HG03135 (cell line): ENCODE data around the gene PLEKHM3.

ENCODE experiments used
- ATAC-seq: cut with Tn5 transposase; IDR thresholded peaks from one replicate; pipeline ENCODE4 v1.9.1; 2021; ENCODE audit warnings: mild to moderate bottlenecking, moderate library complexity; ENCODE audit not compliant: unreplicated experiment

PLEKHM3 gene

GRCh38 chr2:207896525-207897285 lies 128.6 kb downstream of the PLEKHM3 start:
- no peak for ATAC-seq

GRCh38 chr2:207895274-207895860 lies 130.0 kb downstream of the PLEKHM3 start:
- no peak for ATAC-seq

- no peak for ATAC-seq
These were observed 132.5 kb downstream of the PLEKHM3 start for GRCh38 chr2:207892716-207893402.

GRCh38 chr2:207891086-207891844 lies 134.1 kb downstream of the PLEKHM3 start:
- no peak for ATAC-seq

- ATAC-seq = no peak
These were observed 137.8 kb downstream of the PLEKHM3 start for GRCh38 chr2:207887500-207887899.

GRCh38 chr2:207885010-207885409 lies 140.3 kb downstream of the PLEKHM3 start:
- no peak for ATAC-seq

GRCh38 chr2:207884127-207884526 lies 141.2 kb downstream of the PLEKHM3 start:
- no peak for ATAC-seq

GRCh38 chr2:207883002-207883780 lies 142.1 kb downstream of the PLEKHM3 start:
- peak; percentile 73 for ATAC-seq

- no peak for ATAC-seq
These were observed 143.4 kb downstream of the PLEKHM3 start for GRCh38 chr2:207881902-207882301.

GRCh38 chr2:207879536-207879935 lies 145.8 kb downstream of the PLEKHM3 start:
- ATAC-seq = no peak

- ATAC-seq = no peak
These were observed 148.3 kb downstream of the PLEKHM3 start for GRCh38 chr2:207876842-207877535.

- ATAC-seq = no peak
These were observed 149.7 kb downstream of the PLEKHM3 start for GRCh38 chr2:207875473-207876212.

- peak; percentile 78 for ATAC-seq
These were observed 151.5 kb downstream of the PLEKHM3 start for GRCh38 chr2:207873794-207874193.

GRCh38 chr2:207871911-207872310 lies 153.4 kb downstream of the PLEKHM3 start:
- no peak for ATAC-seq

GRCh38 chr2:207871506-207871905 lies 153.8 kb downstream of the PLEKHM3 start:
- ATAC-seq = no peak

GRCh38 chr2:207870814-207871213 lies 154.5 kb downstream of the PLEKHM3 start:
- ATAC-seq = no peak

GRCh38 chr2:207869784-207870778 lies 155.2 kb downstream of the PLEKHM3 start:
- ATAC-seq = no peak
